Measurements from ENCODE around the gene PPP1R9A.

Gene PPP1R9A

DNA sequence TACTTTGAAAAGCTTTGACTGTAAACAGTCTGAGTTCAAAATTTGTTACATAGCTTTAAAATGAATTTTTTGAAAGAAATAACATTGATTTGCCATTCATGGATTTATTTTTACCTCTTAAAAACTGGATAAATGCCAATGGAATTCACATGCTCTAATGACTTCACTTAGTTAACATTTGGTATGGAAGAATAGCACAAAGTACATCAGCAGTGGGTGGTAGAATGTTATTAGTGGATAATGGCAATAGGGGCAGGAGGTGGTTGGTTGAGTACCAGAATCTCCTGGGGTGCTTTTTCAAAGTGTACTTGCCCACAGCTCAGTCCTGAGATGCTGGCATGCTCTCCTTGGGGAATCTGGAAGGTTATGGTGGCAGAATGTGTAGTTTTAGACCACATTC is 4.7 kb downstream of the PPP1R9A start:
- no peak for DNase-seq
- Histone ChIP-seq H3K36me3 (replicated peaks) (no peaks in the 10 kb centered on the region), H3K27me3 (replicated peaks) (no peaks in the 10 kb centered on the region), H3K27ac (no peak overlapping the region), H3K4me3 (ENCODE audit: low read depth, low read length) (no peak overlapping the region)
- in situ Hi-C loops (cut with HindIII; ENCODE audit: low pct_ligation_motif_present, low sequenced_read_pairs), result no loop called here
- TF ChIP-seq, protein P1, sequence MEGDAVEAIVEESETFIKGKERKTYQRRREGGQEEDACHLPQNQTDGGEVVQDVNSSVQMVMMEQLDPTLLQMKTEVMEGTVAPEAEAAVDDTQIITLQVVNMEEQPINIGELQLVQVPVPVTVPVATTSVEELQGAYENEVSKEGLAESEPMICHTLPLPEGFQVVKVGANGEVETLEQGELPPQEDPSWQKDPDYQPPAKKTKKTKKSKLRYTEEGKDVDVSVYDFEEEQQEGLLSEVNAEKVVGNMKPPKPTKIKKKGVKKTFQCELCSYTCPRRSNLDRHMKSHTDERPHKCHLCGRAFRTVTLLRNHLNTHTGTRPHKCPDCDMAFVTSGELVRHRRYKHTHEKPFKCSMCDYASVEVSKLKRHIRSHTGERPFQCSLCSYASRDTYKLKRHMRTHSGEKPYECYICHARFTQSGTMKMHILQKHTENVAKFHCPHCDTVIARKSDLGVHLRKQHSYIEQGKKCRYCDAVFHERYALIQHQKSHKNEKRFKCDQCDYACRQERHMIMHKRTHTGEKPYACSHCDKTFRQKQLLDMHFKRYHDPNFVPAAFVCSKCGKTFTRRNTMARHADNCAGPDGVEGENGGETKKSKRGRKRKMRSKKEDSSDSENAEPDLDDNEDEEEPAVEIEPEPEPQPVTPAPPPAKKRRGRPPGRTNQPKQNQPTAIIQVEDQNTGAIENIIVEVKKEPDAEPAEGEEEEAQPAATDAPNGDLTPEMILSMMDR (IDR thresholded peaks at IDR 0.05; ENCODE audit: low read depth, low read length, missing control alignments), result no peak

DNA sequence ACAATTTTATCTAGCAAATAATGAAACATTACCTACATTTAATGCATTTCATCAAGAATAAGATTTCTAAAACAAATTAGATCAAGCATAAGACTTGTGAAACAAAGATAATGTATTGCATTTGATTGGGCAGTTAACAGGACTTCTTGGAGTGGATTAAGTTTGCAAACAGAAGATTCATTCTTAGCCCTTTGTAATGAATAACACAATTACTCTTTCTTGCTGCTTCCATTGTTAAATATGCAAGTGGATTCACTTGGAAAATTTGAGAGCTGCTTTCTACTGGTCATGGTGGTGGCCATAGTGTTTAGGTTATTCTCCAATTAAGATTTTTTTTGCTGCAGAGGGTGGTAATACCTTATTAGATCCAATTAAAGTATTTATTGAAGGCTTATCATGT is 6.0 kb downstream of the PPP1R9A start:
- H3K4me3 ChIP-seq (ENCODE audit: low read depth, low read length), result no peak overlapping the region
- H3K36me3 ChIP-seq (replicated peaks), result no peaks in the 10 kb centered on the region
- DNase-seq, result no peak
- TF ChIP-seq, protein P1 (IDR thresholded peaks at IDR 0.05; ENCODE audit: low read depth, low read length, missing control alignments), result no peak
- in situ Hi-C loops (cut with HindIII; ENCODE audit: low pct_ligation_motif_present, low sequenced_read_pairs), result no loop called here
- H3K27ac ChIP-seq, result no peak overlapping the region
- H3K27me3 ChIP-seq (replicated peaks), result no peaks in the 10 kb centered on the region

DNA sequence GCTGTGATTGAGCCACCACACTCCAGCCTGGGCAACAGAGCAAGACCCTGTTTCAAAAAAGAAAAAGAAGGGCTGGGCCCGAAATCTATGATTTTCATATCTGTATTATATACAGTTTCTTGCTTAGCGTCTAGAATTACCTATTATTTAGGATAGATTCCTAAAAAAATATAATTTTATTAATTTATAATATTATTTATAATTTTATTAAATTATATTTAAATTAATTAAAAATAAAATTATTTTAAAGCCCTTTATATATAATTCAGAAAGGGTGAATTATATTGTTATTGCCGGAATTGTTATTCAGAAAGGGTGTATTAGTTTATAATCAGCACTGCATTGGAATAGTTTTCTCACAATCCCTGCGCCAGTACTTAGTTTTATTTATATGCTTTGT is 14.5 kb downstream of the PPP1R9A start:
- in situ Hi-C loops (cut with HindIII; ENCODE audit: low pct_ligation_motif_present, low sequenced_read_pairs), result no loop called here
- TF ChIP-seq, protein P1 (IDR thresholded peaks at IDR 0.05; ENCODE audit: low read depth, low read length, missing control alignments), result no peak
- Histone ChIP-seq H3K27ac (no peak overlapping the region), H3K36me3 (replicated peaks) (no peaks in the 10 kb centered on the region), H3K4me3 (ENCODE audit: low read depth, low read length) (no peak overlapping the region), H3K27me3 (replicated peaks) (no peaks in the 10 kb centered on the region)
- no peak for DNase-seq

DNA sequence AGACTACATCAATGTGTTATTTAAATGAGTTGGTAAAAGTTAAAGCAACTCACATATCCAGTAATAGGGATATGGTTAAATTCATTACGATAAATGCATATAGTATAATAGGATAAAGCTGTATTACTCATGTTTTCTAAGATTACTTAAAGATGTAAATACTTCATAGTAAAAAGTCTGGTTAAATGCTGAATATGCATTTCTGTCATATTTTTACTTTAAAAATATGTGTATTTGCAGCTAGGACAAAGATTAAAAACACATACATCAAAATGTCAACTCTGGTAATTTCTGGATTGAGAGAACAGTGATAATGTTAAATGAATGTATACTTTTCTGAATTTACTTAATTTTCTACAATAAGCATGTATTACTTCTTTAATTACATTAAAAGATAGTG is 15.1 kb downstream of the PPP1R9A start:
- H3K27ac ChIP-seq, result no peak overlapping the region
- in situ Hi-C loops (cut with HindIII; ENCODE audit: low pct_ligation_motif_present, low sequenced_read_pairs), result no loop called here
- TF ChIP-seq, protein P1 (IDR thresholded peaks at IDR 0.05; ENCODE audit: low read depth, low read length, missing control alignments), result no peak
- no peak overlapping the region for H3K4me3 ChIP-seq (ENCODE audit: low read depth, low read length)
- no peak for DNase-seq
- no peaks in the 10 kb centered on the region for H3K27me3 ChIP-seq (replicated peaks)
- no peaks in the 10 kb centered on the region for H3K36me3 ChIP-seq (replicated peaks)

DNA sequence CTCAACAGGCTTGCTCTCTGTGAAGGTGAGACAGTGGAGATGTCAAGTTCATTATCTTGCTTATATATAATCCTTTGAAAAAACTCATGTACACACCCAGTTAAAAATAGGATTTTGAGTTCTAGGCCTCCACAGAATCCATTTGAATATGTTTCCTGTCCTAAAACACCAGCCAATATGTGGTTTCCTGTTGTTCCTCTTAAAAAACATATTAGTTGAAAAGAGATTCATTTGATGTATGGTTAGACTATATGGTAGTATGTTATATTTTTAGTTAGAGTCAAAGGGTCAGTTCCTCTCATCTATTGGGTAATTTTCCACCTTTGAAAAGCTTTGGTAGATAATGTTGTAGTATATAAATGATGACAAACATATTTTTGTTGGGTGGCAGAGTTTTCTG is 16.0 kb downstream of the PPP1R9A start:
- H3K27ac ChIP-seq, result no peak overlapping the region
- TF ChIP-seq, protein P1 (IDR thresholded peaks at IDR 0.05; ENCODE audit: low read depth, low read length, missing control alignments), result no peak
- DNase-seq, result no peak
- no peaks in the 10 kb centered on the region for H3K36me3 ChIP-seq (replicated peaks)
- in situ Hi-C loops (cut with HindIII; ENCODE audit: low pct_ligation_motif_present, low sequenced_read_pairs), result no loop called here
- no peaks in the 10 kb centered on the region for H3K27me3 ChIP-seq (replicated peaks)
- no peak overlapping the region for H3K4me3 ChIP-seq (ENCODE audit: low read depth, low read length)

DNA sequence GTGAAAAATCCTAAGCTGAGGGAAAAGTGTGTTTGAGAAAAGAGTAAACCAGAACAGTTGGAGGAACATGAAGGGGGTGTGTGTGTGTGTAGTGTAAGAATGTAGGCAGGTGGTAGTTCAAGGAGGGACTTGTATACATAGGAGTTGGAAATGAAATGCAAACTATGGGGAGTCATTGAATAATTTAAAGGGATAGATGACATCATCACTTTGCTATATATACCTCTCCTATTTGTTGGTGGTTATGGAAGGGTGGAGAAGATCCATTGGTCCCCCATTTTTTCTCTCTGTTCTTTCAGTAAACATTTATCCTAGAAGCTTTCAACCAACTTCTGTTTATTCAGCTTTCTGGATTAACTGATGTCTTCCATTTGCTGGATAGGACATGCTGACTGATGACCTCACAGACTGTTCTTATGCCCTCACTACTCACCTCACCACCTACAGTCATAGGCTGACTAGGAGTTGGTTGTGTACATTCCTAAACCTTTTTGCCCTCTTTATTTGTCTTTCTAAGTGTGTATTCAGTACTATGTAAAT is 20.8 kb downstream of the PPP1R9A start:
- Histone ChIP-seq H3K36me3 (replicated peaks) (no peaks in the 10 kb centered on the region), H3K27me3 (replicated peaks) (no peaks in the 10 kb centered on the region), H3K27ac (no peak overlapping the region), H3K4me3 (ENCODE audit: low read depth, low read length) (no peak overlapping the region)
- TF ChIP-seq, protein P1 (IDR thresholded peaks at IDR 0.05; ENCODE audit: low read depth, low read length, missing control alignments), result no peak
- DNase-seq, result no peak
- in situ Hi-C loops (cut with HindIII; ENCODE audit: low pct_ligation_motif_present, low sequenced_read_pairs), result no loop called here

All from brain microvascular endothelial cell (primary cell).